Parietal lobe (tissue), 2 donors: Measurements from ENCODE around the gene TEAD3. TPM values are rescaled to one million over a fixed set of nuclear protein-coding genes. Genes with fewer than 3 reads are reported as not detected.

Source experiments
- small RNA-seq: library from RNA; depleted of rRNA; stranded (forward); fragments of <200 nt; gene quantifications from one replicate; pipeline ENCODE3, GENCODE V24; 2014; ENCODE audit warnings: low replicate concordance
- total RNA-seq: library from RNA; depleted of rRNA; stranded (reverse); fragments of >200 nt; gene quantifications from one replicate; pipeline ENCODE4 v1.2.3, GENCODE V29; 2014

Gene TEAD3
- total RNA-seq = 0.63 TPM

DNA sequence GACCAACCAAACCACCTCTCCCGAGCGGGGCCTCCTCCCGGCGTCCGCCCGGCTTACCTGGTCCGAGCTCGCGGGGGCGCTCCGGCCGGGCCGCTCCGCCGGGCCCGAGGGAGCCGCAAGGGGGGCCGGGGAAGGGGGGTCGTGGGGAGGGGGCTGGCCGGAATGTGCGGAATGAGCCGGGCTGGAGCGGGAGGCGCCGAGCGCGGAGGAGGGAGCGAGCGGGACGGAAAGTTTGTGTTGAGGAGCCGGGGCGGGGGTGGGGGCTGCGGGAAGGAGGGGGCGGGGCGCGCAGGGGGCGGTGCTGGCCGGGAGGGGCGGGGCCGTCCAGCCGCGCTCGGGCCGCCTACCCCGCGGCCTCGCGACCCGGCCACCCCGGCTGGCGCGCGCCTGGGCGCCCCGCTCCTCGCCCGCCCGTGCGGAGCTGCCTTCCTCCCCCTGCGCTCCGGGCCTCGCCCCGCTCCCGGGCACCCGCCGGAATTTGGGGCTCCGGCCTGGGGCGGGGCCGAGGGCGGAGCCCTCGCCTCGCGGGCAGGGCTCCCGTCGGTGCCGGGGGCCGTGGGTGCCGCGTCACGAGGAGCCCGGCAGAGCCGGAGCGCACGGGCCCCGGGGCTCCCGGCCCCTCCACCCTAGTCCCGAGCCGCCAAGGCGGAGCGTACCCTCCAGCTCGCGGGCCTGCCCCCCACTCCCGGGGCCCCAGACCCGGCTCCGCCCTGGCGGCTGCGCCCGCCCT, at the start of gene TEAD3:
Gene TEAD3 (minus strand): TSS at position 239 of the 730 bp plus-strand sequence.

DNA sequence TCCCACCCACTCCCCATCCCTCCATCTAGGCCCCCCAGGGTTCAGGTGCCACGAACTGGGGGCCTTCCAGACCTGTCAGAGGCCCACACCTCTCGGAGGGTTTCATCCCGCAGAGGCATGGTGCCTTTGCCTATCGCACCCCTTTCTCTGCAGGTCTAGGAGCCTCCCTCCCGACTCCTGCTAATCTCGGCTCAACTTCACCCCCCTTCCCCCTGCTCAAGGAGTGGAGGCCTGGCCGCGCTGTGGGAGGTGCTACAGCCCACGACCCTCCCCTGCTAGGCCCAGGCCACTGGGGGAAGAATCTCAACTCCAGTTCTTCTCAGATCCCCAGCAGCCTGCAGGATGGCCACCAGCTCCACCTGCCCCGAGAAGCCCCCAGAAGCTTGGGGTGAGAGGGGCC, 15.9 kb upstream of the TEAD3 start, which contains the start of gene TULP1:
Gene TULP1 (minus strand): TSS at position 157 of the 400 bp plus-strand sequence. CDS start 38 bp downstream, at position 119.

GRCh38 chr6:35468181-35468979, 28.5 kb downstream of the TEAD3 start, which contains the start of gene RPL10A:
Gene RPL10A (plus strand): TSS chr6:35468401. CDS start chr6:35468435, 34 bp downstream.

DNA sequence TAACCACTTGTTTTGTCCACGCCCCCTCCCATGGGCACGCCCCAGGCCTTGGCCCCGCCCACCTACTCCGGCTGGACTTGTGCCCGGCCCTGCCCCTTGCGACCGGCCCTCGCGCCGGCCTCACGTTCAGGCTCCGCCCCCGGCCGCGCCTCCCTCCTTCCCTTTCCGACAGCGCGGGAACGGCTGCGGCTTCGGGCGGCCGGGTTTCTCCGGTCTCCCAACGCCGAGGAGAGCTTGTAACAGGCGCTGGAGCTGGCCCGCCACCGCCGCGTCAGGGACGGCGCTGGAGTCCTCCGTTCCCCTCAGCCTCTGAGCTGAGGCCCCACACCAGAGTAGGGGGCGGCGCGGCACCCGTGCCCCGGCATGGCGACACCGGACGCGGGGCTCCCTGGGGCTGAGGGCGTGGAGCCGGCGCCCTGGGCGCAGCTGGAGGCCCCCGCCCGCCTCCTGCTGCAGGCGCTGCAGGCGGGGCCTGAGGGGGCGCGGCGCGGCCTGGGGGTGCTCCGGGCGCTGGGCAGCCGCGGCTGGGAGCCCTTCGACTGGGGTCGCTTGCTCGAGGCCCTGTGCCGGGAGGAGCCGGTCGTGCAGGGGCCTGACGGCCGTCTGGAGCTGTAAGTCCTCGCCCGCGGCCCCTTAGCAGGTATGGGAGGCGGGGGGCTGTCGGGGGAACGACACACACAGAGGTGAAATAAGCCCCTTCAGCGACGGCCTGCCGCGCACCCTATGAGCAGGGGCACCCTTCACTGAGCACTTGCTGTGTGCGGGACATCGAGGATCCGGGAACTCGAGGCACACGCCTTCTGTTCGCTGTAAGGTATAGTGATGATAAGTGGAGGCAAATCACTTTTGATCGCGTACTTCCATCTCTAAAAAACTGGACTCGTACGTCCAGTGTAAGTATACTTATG, 44.4 kb downstream of the TEAD3 start, which contains the start of gene FANCE:
Gene FANCE (plus strand): TSS at position 156 of the 908 bp plus-strand sequence. CDS start 208 bp downstream, at position 364.

Small RNAs within 50 kb of the gene (small RNA-seq; reads per million reads assigned to genes)
- not detected for gene MIR7111

Other genes with a start within 250 kb of the TEAD3 start
- 20.7 TPM for gene ZNF76, start 237.3 kb downstream of the TEAD3 start, total RNA-seq
- 1.6 TPM for gene DEF6, start 199.3 kb downstream of the TEAD3 start, total RNA-seq
- gene PPARD, start 154.5 kb downstream of the TEAD3 start, total RNA-seq = 3.8 TPM
- 10.3 TPM for gene FANCE, start 44.7 kb downstream of the TEAD3 start, total RNA-seq
- gene RPL10A, start 28.7 kb downstream of the TEAD3 start, total RNA-seq = 1,098 TPM
- not detected for gene TULP1, start 15.8 kb upstream of the TEAD3 start, total RNA-seq
- gene FKBP5, start 191.8 kb upstream of the TEAD3 start, total RNA-seq = 2.8 TPM
- gene ARMC12, start 240.0 kb upstream of the TEAD3 start, total RNA-seq = 0.31 TPM